Stomach (tissue), 9 donors: ENCODE data around the gene USP13. TPM values are rescaled to one million over a fixed set of nuclear protein-coding genes. Genes with fewer than 3 reads are reported as not detected.
A peak's percentile ranks its signal among the peaks of the same experiment; 100 is the strongest.
"Not testable (repeated sequence)": the region's sequence is repeated elsewhere in the genome, so short reads cannot be mapped to it uniquely, and the experiment has no call there.

ENCODE experiments used
- DNase-seq, 2 donors: peaks; one replicate each; pipeline versions ENCODE4 v3.0.0 to v3.0.0-alpha.2; 2013 to 2019
- H3K27ac ChIP-seq, 5 donors: fragments of 200-600 bp in 4 of 5; sonication (generic) in 4 of 5; one replicate each; pipeline ENCODE4 v1.5.1; 2013 to 2019; ENCODE audit warnings: mild to moderate bottlenecking in 1 of 5, moderate library complexity in 1 of 5
- H3K27me3 ChIP-seq, 3 donors: fragments of 200-600 bp; sonication (generic); one replicate each; pipeline ENCODE4 v1.5.1; 2017 to 2019; ENCODE audit warnings: mixed run types in 1 of 3
- H3K36me3 ChIP-seq, 4 donors: fragments of 200-600 bp; sonication (generic); 1 replicate in 3 of 4; 2 replicates in 1 of 4; pipeline ENCODE4 v1.5.1; 2016 to 2019
- H3K4me1 ChIP-seq, 4 donors: fragments of 200-600 bp; sonication (generic); one replicate each; pipeline ENCODE4 v1.5.1; 2016 to 2019
- H3K4me3 ChIP-seq, 4 donors: fragments of 200-600 bp; sonication (generic) in 3 of 4; one replicate each; pipeline ENCODE4 v1.5.1; 2016 to 2019; ENCODE audit warnings: mild to moderate bottlenecking in 1 of 4
- H3K9me3 ChIP-seq, 4 donors: fragments of 200-600 bp; sonication (generic); one replicate each; pipeline ENCODE4 v1.5.1; 2016 to 2019
- EP300 ChIP-seq: sonication (generic); formaldehyde crosslinking; IDR thresholded peaks from one replicate; pipeline ENCODE4 v1.6.1; 2017; ENCODE audit warnings: antibody characterized with exemption
- POLR2A ChIP-seq, 4 donors: fragments of 450-650 bp; IDR thresholded peaks; one replicate each; pipeline ENCODE4 v1.6.1; 2016; ENCODE audit warnings: antibody characterized with exemption in 4 of 4, control low read depth in 2 of 4, mild to moderate bottlenecking in 1 of 4, moderate library complexity in 1 of 4
- POLR2AphosphoS5 ChIP-seq, 3 donors: sonication (generic); formaldehyde crosslinking; IDR thresholded peaks; one replicate each; pipeline ENCODE4 v1.6.1; 2016; ENCODE audit warnings: antibody characterized with exemption in 3 of 3
- WGBS, 5 donors: extraction: QIAGEN DNeasy Blood & Tissue Kit in 3 of 5; methylation state at CpG; one replicate each; pipeline versions ENCODE4 v1.1.5 to v1.1.7; 2013 to 2018; 5-methylcytosine and 5-hydroxymethylcytosine counted together
- intact Hi-C: fragments of 100-400 bp; cut with DNase I; formaldehyde crosslinking; loops from one replicate; pipeline ENCODE4 v1.15.1; 2023; ENCODE audit warnings: low total_unique reads
- polyA plus RNA-seq, 3 donors: library from polyadenylated mRNA; stranded (reverse); fragments of 200-250 nt; gene quantifications; one replicate each; pipeline ENCODE4 v1.2.3, GENCODE V29; 2013
- total RNA-seq, 5 donors: library from RNA; depleted of rRNA; stranded (reverse); fragments of >200 nt; gene quantifications; one replicate each; pipeline versions ENCODE4 v1.1.0 to v1.2.3, GENCODE V29; 2014 to 2016
- TF ChIP-seq, protein P1 (sequence below), 7 experiments: fragments of 450-650 bp in 4 of 7; fragments of 200-600 bp in 3 of 7; sonication (generic) in 3 of 7; IDR thresholded peaks; one replicate each; pipeline ENCODE4 v1.5.1; 2016 to 2019; ENCODE audit warnings: antibody characterized with exemption in 7 of 7, control low read depth in 2 of 7, mild to moderate bottlenecking in 1 of 7
- donor health status: healthy with polysubstance abuse.
- donor health status: Bipolar disorder and iron deficiency.
- donor health status: healthy.

USP13 gene
- total and polyA plus RNA-seq, 8 donors = 1.3 to 10.3 (median 3.8) TPM

- Histone ChIP-seq H3K4me3 (no peak overlapping the region), H3K9me3 (no peaks in the 10 kb centered on the region), H3K27me3 (no peaks in the 10 kb centered on the region), H3K36me3 (peaks cover 0 to 10% (median 6%) of the 10 kb centered on the region in 4 donors), H3K27ac (no peak overlapping the region), H3K4me1 (no peaks in the 10 kb centered on the region)
- DNase-seq = no peak
- intact Hi-C loops = no loop called here
- WGBS, 5 donors = 73 to 87% (median 78%) methylated on average over 3 of the region's 3 CpGs
- TF ChIP-seq POLR2AphosphoS5 (IDR thresholded peaks at IDR 0.05) = no peak
- no peak for TF ChIP-seq EP300
- TF ChIP-seq, protein P1, sequence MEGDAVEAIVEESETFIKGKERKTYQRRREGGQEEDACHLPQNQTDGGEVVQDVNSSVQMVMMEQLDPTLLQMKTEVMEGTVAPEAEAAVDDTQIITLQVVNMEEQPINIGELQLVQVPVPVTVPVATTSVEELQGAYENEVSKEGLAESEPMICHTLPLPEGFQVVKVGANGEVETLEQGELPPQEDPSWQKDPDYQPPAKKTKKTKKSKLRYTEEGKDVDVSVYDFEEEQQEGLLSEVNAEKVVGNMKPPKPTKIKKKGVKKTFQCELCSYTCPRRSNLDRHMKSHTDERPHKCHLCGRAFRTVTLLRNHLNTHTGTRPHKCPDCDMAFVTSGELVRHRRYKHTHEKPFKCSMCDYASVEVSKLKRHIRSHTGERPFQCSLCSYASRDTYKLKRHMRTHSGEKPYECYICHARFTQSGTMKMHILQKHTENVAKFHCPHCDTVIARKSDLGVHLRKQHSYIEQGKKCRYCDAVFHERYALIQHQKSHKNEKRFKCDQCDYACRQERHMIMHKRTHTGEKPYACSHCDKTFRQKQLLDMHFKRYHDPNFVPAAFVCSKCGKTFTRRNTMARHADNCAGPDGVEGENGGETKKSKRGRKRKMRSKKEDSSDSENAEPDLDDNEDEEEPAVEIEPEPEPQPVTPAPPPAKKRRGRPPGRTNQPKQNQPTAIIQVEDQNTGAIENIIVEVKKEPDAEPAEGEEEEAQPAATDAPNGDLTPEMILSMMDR (IDR thresholded peaks at IDR 0.05) = no peak
- no peak for TF ChIP-seq POLR2A (IDR thresholded peaks at IDR 0.05)
Measured at GRCh38 chr3:179630753-179631451, 21.9 kb upstream of the USP13 start.

DNA sequence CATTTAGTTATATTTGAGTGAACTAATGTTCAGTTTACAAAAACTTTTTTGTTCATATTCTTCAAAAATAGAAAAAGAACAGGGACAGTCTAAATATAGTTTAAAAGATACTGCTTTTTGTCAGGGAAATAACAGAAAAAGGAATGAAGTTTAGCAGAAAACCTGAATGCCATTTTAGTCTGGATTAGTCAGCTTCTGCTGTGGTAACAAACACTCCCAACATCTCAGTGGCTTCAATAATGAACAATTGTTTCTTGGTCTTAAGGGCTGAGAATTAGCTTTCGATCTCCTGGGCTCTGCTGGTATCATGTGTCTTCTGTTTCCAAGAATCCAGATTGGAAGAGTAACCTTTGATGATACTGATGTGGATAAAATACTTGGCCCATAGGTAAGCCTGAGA, 12.4 kb upstream of the USP13 start:
- H3K4me3 ChIP-seq = no peak overlapping the region
- no peaks in the 10 kb centered on the region for H3K36me3 ChIP-seq
- WGBS, 5 donors = 91 to 100% (median 99%) methylated on average over 1 of the region's 1 CpG
- no peaks in the 10 kb centered on the region for H3K9me3 ChIP-seq
- peaks cover 0 to 14% (median 6%) of the 10 kb centered on the region in 4 donors for H3K4me1 ChIP-seq
- intact Hi-C loops = no loop called here
- no peak overlapping the region for H3K27ac ChIP-seq
- DNase-seq = no peak
- TF ChIP-seq POLR2A (IDR thresholded peaks at IDR 0.05) (no peak), POLR2AphosphoS5 (IDR thresholded peaks at IDR 0.05) (no peak), EP300 (no peak)
- TF ChIP-seq, protein P1 (IDR thresholded peaks at IDR 0.05) = no peak
- H3K27me3 ChIP-seq = no peaks in the 10 kb centered on the region

DNA sequence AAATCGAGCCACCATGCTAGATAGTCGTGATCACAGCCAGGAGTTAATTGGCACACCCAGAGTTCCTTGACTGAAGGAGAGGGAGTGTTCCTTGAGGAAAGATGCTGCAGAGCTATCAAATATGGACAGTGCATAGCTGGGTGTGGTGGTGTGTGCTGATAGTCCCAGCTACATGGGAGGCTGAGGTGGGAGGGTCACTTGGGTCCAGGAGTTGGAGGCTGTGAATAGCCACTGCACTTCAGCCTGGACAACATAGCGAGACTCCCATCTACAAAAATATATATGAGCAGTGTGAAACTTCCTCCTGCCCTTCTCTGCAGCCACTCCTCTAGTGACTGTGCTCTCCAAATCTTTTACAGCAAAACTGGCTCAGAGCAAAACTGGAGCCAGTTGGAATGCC, 10.0 kb upstream of the USP13 start:
- no peaks in the 10 kb centered on the region for H3K36me3 ChIP-seq
- H3K4me3 ChIP-seq = no peak overlapping the region
- H3K27ac ChIP-seq = no peak overlapping the region
- no peaks in the 10 kb centered on the region for H3K9me3 ChIP-seq
- TF ChIP-seq, protein P1 (IDR thresholded peaks at IDR 0.05) = no peak
- TF ChIP-seq POLR2A (IDR thresholded peaks at IDR 0.05) (no peak), POLR2AphosphoS5 (IDR thresholded peaks at IDR 0.05) (no peak), EP300 (no peak)
- no peak for DNase-seq
- no peaks in the 10 kb centered on the region for H3K27me3 ChIP-seq
- peaks cover 0 to 14% (median 6%) of the 10 kb centered on the region in 4 donors for H3K4me1 ChIP-seq
- 78 to 88% (median 84%) methylated on average over 2 to 3 of the region's 3 CpGs for WGBS, 5 donors
- intact Hi-C loops = no loop called here

DNA sequence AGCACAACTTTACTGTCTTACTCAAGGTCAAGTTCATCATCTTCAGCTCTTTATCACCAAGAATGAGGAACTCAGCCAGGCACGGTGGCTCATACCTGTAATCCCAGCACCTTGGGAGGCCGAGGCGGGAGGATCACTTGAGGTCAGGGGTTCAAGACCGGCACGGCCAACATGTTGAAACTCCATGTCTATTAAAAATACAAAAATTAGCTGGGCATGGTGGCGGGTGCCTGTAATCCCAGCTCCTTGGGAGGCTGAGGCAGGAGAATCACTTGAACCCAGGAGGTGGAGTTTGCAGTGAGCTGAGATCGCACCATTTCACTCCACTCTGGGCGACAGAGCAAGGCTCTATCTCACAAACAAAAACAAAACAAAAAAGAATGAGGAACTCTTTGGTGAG, 9.0 kb upstream of the USP13 start:
- peak overlapping the region in 2 of 5 donors; percentile 27 to 58 for H3K27ac ChIP-seq
- intact Hi-C loops = not testable (repeated sequence)

DNA sequence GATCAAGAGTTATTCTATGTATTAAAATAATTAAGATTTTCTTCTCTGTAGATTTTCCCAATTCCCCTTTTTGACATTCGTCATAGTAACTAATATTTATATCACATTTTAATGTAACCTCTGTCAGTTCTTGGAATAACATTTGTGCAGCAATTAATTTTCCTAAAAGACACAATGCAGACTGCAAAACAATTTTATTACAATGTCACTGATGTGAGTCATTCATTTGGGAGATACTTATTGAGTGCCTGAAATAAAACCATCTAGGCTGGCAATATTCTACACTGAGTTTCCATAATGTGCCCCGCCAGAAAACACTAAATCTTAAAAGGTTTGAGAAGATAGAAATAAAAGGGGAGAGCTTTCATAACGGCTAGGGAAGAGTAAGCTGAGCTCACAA, 6.7 kb upstream of the USP13 start:
- 83 to 89% (median 87%) methylated on average over 3 of the region's 3 CpGs for WGBS, 5 donors
- Histone ChIP-seq H3K27me3 (no peaks in the 10 kb centered on the region), H3K27ac (no peak overlapping the region), H3K4me3 (no peak overlapping the region), H3K4me1 (peaks cover 0 to 14% (median 6%) of the 10 kb centered on the region in 4 donors), H3K9me3 (no peaks in the 10 kb centered on the region), H3K36me3 (no peaks in the 10 kb centered on the region)
- DNase-seq = no peak
- no peak for TF ChIP-seq POLR2A (IDR thresholded peaks at IDR 0.05)
- TF ChIP-seq POLR2AphosphoS5 (IDR thresholded peaks at IDR 0.05) = no peak
- TF ChIP-seq, protein P1 (IDR thresholded peaks at IDR 0.05) = no peak
- TF ChIP-seq EP300 = no peak
- intact Hi-C loops = no loop called here

More for the DNA sequence above, 9.0 kb upstream of the USP13 start:
- not testable (repeated sequence) for H3K4me3 ChIP-seq, H3K27me3 ChIP-seq, DNase-seq, H3K36me3 ChIP-seq, H3K9me3 ChIP-seq
- peaks cover 0 to 14% (median 6%) of the 10 kb centered on the region in 4 donors for H3K4me1 ChIP-seq
- WGBS, 5 donors = 85 to 94% (median 85%) methylated on average over 8 of the region's 8 CpGs
